ENCODE results near the gene MRPS24.
A peak's percentile ranks its signal among the peaks of the same experiment; 100 is the strongest.
"Not testable (repeated sequence)": the region's sequence is repeated elsewhere in the genome, so short reads cannot be mapped to it uniquely, and the experiment has no call there.

Gene MRPS24

GRCh38 chr7:43869006-43869866 lies at the start of gene MRPS24:
MRPS24 (minus strand) TSS chr7:43869517; CDS start chr7:43869495, 22 bp downstream.
- peak; percentile 92 for DNase-seq (ENCODE audit: low spot score)

- DNase-seq (ENCODE audit: low spot score): no peak
Observed at GRCh38 chr7:43915907-43916306, 46.6 kb upstream of the MRPS24 start.

GRCh38 chr7:43914795-43915194 lies 45.5 kb upstream of the MRPS24 start:
- DNase-seq (ENCODE audit: low spot score): no peak

- DNase-seq (ENCODE audit: low spot score): no peak
Observed at GRCh38 chr7:43906331-43907010, 37.2 kb upstream of the MRPS24 start, which contains the start of gene URGCP. URGCP (minus strand) TSS chr7:43906596; CDS start chr7:43906575, 21 bp downstream.

- DNase-seq (ENCODE audit: low spot score): no peak
Observed at GRCh38 chr7:43905956-43906330, 36.6 kb upstream of the MRPS24 start.

- DNase-seq (ENCODE audit: low spot score): no peak
Observed at GRCh38 chr7:43905209-43905946, 36.1 kb upstream of the MRPS24 start.

GRCh38 chr7:43904533-43905208 lies 35.4 kb upstream of the MRPS24 start:
- DNase-seq (ENCODE audit: low spot score): no peak

- DNase-seq (ENCODE audit: low spot score): no peak
Observed at GRCh38 chr7:43902542-43903054, 33.3 kb upstream of the MRPS24 start.

- DNase-seq (ENCODE audit: low spot score): not testable (repeated sequence)
Observed at GRCh38 chr7:43898571-43898970, 29.3 kb upstream of the MRPS24 start.

GRCh38 chr7:43895847-43896415 lies 26.6 kb upstream of the MRPS24 start:
- no peak for DNase-seq (ENCODE audit: low spot score)

- DNase-seq (ENCODE audit: low spot score): no peak
Observed at GRCh38 chr7:43891069-43891955, 22.0 kb upstream of the MRPS24 start.

- no peak for DNase-seq (ENCODE audit: low spot score)
Observed at GRCh38 chr7:43890468-43890867, 21.2 kb upstream of the MRPS24 start.

- no peak for DNase-seq (ENCODE audit: low spot score)
Observed at GRCh38 chr7:43888993-43889945, 20.0 kb upstream of the MRPS24 start.

GRCh38 chr7:43884617-43885016 lies 15.3 kb upstream of the MRPS24 start:
- DNase-seq (ENCODE audit: low spot score): no peak

GRCh38 chr7:43884209-43884608 lies 14.9 kb upstream of the MRPS24 start:
- DNase-seq (ENCODE audit: low spot score): no peak

GRCh38 chr7:43880596-43880995 lies 11.3 kb upstream of the MRPS24 start:
- no peak for DNase-seq (ENCODE audit: low spot score)

GRCh38 chr7:43879477-43879876 lies 10.2 kb upstream of the MRPS24 start:
- DNase-seq (ENCODE audit: low spot score): no peak

GRCh38 chr7:43878867-43879266 lies 9.6 kb upstream of the MRPS24 start:
- no peak for DNase-seq (ENCODE audit: low spot score)

All from pons (tissue), 1 donor.